DMS153 (cell line): ENCODE data around the gene NTS.

Source experiments
- DNase-seq: peaks from one replicate; lab custom pipeline; 2025; lab: John Stamatoyannopoulos, UW

Gene NTS

GRCh38 chr12:85923767-85924331 is 49.8 kb downstream of the NTS start:
- no peak for DNase-seq

GRCh38 chr12:85927166-85927565 is 53.1 kb downstream of the NTS start:
- DNase-seq, result no peak
